Heart right ventricle (tissue), 16 donors: ENCODE results near the gene NPIPA3. TPM values are rescaled to one million over a fixed set of nuclear protein-coding genes. Genes with fewer than 3 reads are reported as not detected.

Experiments
- ATAC-seq, 8 donors: fragments of 200-7000 bp; cut with Tn5 transposase; one replicate each; pipeline ENCODE4 v1.9.1; 2020; ENCODE audit warnings: mild to moderate bottlenecking in 8 of 8, moderate library complexity in 8 of 8, moderate number of reproducible peaks in 1 of 8
- DNase-seq, 2 donors: peaks; one replicate each; pipeline ENCODE4 v3.0.0-alpha.2; 2020
- H3K27ac ChIP-seq, 10 donors: fragments of 200-600 bp; sonication (generic) in 2 of 10; one replicate each; pipeline versions ENCODE4 v1.5.0 to v1.8.0; 2020 to 2022; ENCODE audit warnings: mild to moderate bottlenecking in 3 of 10
- H3K27me3 ChIP-seq, 7 donors: fragments of 200-600 bp; one replicate each; pipeline ENCODE4 v1.8.0; 2021 to 2022; ENCODE audit warnings: mild to moderate bottlenecking in 2 of 7
- H3K36me3 ChIP-seq, 9 donors: fragments of 200-600 bp; sonication (generic) in 1 of 9; one replicate each; pipeline versions ENCODE4 v1.5.0 to v1.8.0; 2020 to 2022; ENCODE audit warnings: mild to moderate bottlenecking in 2 of 9
- H3K4me1 ChIP-seq, 9 donors: fragments of 200-600 bp; sonication (generic) in 1 of 9; one replicate each; pipeline versions ENCODE4 v1.5.0 to v1.8.0; 2020 to 2022; ENCODE audit warnings: mild to moderate bottlenecking in 4 of 9
- H3K4me3 ChIP-seq, 10 donors: fragments of 200-600 bp; sonication (generic) in 2 of 10; one replicate each; pipeline versions ENCODE4 v1.5.0 to v1.8.0; 2020 to 2022; ENCODE audit warnings: mild to moderate bottlenecking in 7 of 10, moderate library complexity in 2 of 10
- H3K9me3 ChIP-seq, 11 donors: fragments of 200-600 bp in 10 of 11; sonication (generic) in 2 of 11; one replicate each; pipeline versions ENCODE4 v1.5.0 to v1.8.0; 2013 to 2022; ENCODE audit warnings: mild to moderate bottlenecking in 2 of 11, control low read depth in 1 of 11, moderate library complexity in 1 of 11
- CTCF ChIP-seq, 9 donors: fragments of 200-600 bp; sonication (generic) in 2 of 9; IDR thresholded peaks; one replicate each; pipeline versions ENCODE4 v1.5.0 to v1.8.0; 2021 to 2022; ENCODE audit warnings: antibody characterized with exemption in 9 of 9, mild to moderate bottlenecking in 5 of 9, moderate library complexity in 1 of 9
- WGBS, 2 donors: extraction: QIAGEN DNeasy Blood & Tissue Kit; methylation state at CpG; one replicate each; pipeline ENCODE4 v1.1.7; 2013; ENCODE audit warnings: inconsistent platforms in 1 of 2; 5-methylcytosine and 5-hydroxymethylcytosine counted together
- intact Hi-C, 10 donors: fragments of 100-400 bp; cut with DNase I; formaldehyde crosslinking; loops; one replicate each; pipeline versions ENCODE4 v1.11.1 to v1.14.2; 2022
- polyA plus RNA-seq, 2 donors: library from polyadenylated mRNA; stranded (reverse); fragments of 200-250 nt; gene quantifications; one replicate each; pipeline ENCODE4 v1.2.3, GENCODE V29; 2013
- total RNA-seq, 10 donors: library from RNA; stranded (reverse); fragmentation: NEBNext Ultra II Directional in 3 of 10; extraction: Animal tissue kit (Norgen Biotek cat#: 25700) in 3 of 10; gene quantifications; one replicate each; pipeline versions ENCODE4 v1.2.1 to v1.2.4, GENCODE V29; 2021 to 2023
- donor health status: Arrhythmogenic right ventricular cardiomyopathy.
- donor health status: ischemic (EF 13 %, LVEDD 7.1; RV severe dilation, severe dysfunction).
- donor health status: healthy with polysubstance abuse.
- donor health status: DM: no; HTN: yes; CAD: no.
- donor health status: DM: no; HTN: no; CAD: no.
- donor health status: ischemic (EF 25% LVEDD 6.9; RV normal size, moderate dysfunction).
- donor health status: ischemic (EF 25% LVEDD 5.7; RV mildly dilated, moderate dysfunction).
- donor health status: healthy.
- donor health status: DM: yes; HTN: yes; CAD: no.
- donor health status: Ischemic cardiomyopathy.
- donor health status: ischemic (EF 35%, LVEDD 5.7; RV mildly dilated, moderate dysfunction).
- donor health status: nonischemic (EF 11% LVEDD 7.7; RV severe dilation, severe dysfunction).
- donor health status: DM: yes; HTN: yes; CAD: no.
- donor health status: PGD.
- donor health status: ischemic (EF 29% LVEDD 5.4; RV normal size, mild dysfunction).
- donor health status: nonischemic (EF 23%, LVEDD 6.1; RV moderate dilation, normal function).

NPIPA3 gene
- total and polyA plus RNA-seq, 12 donors, result 0.42 to 3.6 (median 2.2) TPM; not detected in 3

- ATAC-seq, result peak in 3 of 8 donors; percentile 29 to 49 (median 31)
- H3K36me3 ChIP-seq, result peaks cover 0 to 52% (median 35%) of the 10 kb centered on the region in 9 donors
- no peak for TF ChIP-seq CTCF (IDR thresholded peaks at IDR 0.05)
- H3K4me1 ChIP-seq, result no peaks in the 10 kb centered on the region
- no peak overlapping the region for H3K4me3 ChIP-seq
- intact Hi-C loops, result no loop called here
- 91 to 99% methylated on average over 4 of the region's 4 CpGs for WGBS, 2 donors
- no peak for DNase-seq
- H3K27ac ChIP-seq, result no peak overlapping the region
- H3K9me3 ChIP-seq, result no peaks in the 10 kb centered on the region
- peaks cover 0 to 5% (median 0%) of the 10 kb centered on the region in 7 donors for H3K27me3 ChIP-seq
These were observed 33.4 kb upstream of the NPIPA3 start for GRCh38 chr16:14669776-14670175.

GRCh38 chr16:14672403-14672971 lies 30.7 kb upstream of the NPIPA3 start:
- ATAC-seq (no peak), DNase-seq (no peak)
- H3K36me3 ChIP-seq, result peaks cover 0 to 25% (median 9%) of the 10 kb centered on the region in 9 donors
- 58 to 59% methylated on average over 7 of the region's 7 CpGs for WGBS, 2 donors
- H3K4me3 ChIP-seq, result no peak overlapping the region
- H3K9me3 ChIP-seq, result no peaks in the 10 kb centered on the region
- intact Hi-C loops, result no loop called here
- peaks cover 0 to 12% (median 0%) of the 10 kb centered on the region in 7 donors for H3K27me3 ChIP-seq
- TF ChIP-seq CTCF (IDR thresholded peaks at IDR 0.05), result no peak
- H3K27ac ChIP-seq, result no peak overlapping the region
- no peaks in the 10 kb centered on the region for H3K4me1 ChIP-seq

- no peak for ATAC-seq
- TF ChIP-seq CTCF (IDR thresholded peaks at IDR 0.05), result no peak
- no peak overlapping the region for H3K4me3 ChIP-seq
- H3K27ac ChIP-seq, result no peak overlapping the region
- peaks cover 0 to 18% (median 0%) of the 10 kb centered on the region in 7 donors for H3K27me3 ChIP-seq
- intact Hi-C loops, result no loop called here
- no peaks in the 10 kb centered on the region for H3K36me3 ChIP-seq
- H3K4me1 ChIP-seq, result no peaks in the 10 kb centered on the region
- DNase-seq, result no peak
- H3K9me3 ChIP-seq, result no peaks in the 10 kb centered on the region
- WGBS, 2 donors, result 90 to 91% methylated on average over 3 of the region's 3 CpGs
These were observed 26.6 kb upstream of the NPIPA3 start for GRCh38 chr16:14676633-14677032.

- WGBS, 2 donors, result 96 to 97% methylated on average over 5 of the region's 5 CpGs
- Histone ChIP-seq H3K4me1 (no peaks in the 10 kb centered on the region), H3K27me3 (peaks cover 0 to 18% (median 0%) of the 10 kb centered on the region in 7 donors), H3K9me3 (no peaks in the 10 kb centered on the region), H3K4me3 (no peak overlapping the region), H3K27ac (no peak overlapping the region), H3K36me3 (no peaks in the 10 kb centered on the region)
- no peak for TF ChIP-seq CTCF (IDR thresholded peaks at IDR 0.05)
- DNase-seq (no peak), ATAC-seq (no peak)
- intact Hi-C loops, result no loop called here
These were observed 25.6 kb upstream of the NPIPA3 start for GRCh38 chr16:14677627-14678026.
